HFF-Myc (cell line): ENCODE data around the gene TNKS2.

Source experiments
- DNase-seq: peaks from one replicate; pipeline ENCODE4 v3.0.0-alpha.2; 2011; ENCODE audit warnings: low read depth; ENCODE audit errors: extremely low read depth
- H3K4me3 ChIP-seq: replicated peaks from 2 replicates; pipeline ENCODE4 v1.5.1; 2011; ENCODE audit warnings: low read depth, mild to moderate bottlenecking, control low read depth, low read length
- TF ChIP-seq, protein P1 (sequence below): IDR thresholded peaks from 2 replicates; pipeline ENCODE4 v1.5.1; 2012; ENCODE audit warnings: mild to moderate bottlenecking, low read depth, low read length, control low read depth; ENCODE audit errors: missing control alignments

The TNKS2 gene

GRCh38 chr10:91883549-91884444 lies 85.6 kb downstream of the TNKS2 start:
- TF ChIP-seq, protein P1, sequence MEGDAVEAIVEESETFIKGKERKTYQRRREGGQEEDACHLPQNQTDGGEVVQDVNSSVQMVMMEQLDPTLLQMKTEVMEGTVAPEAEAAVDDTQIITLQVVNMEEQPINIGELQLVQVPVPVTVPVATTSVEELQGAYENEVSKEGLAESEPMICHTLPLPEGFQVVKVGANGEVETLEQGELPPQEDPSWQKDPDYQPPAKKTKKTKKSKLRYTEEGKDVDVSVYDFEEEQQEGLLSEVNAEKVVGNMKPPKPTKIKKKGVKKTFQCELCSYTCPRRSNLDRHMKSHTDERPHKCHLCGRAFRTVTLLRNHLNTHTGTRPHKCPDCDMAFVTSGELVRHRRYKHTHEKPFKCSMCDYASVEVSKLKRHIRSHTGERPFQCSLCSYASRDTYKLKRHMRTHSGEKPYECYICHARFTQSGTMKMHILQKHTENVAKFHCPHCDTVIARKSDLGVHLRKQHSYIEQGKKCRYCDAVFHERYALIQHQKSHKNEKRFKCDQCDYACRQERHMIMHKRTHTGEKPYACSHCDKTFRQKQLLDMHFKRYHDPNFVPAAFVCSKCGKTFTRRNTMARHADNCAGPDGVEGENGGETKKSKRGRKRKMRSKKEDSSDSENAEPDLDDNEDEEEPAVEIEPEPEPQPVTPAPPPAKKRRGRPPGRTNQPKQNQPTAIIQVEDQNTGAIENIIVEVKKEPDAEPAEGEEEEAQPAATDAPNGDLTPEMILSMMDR: no peak
- no peak for DNase-seq
- no peak overlapping the region for H3K4me3 ChIP-seq

DNA sequence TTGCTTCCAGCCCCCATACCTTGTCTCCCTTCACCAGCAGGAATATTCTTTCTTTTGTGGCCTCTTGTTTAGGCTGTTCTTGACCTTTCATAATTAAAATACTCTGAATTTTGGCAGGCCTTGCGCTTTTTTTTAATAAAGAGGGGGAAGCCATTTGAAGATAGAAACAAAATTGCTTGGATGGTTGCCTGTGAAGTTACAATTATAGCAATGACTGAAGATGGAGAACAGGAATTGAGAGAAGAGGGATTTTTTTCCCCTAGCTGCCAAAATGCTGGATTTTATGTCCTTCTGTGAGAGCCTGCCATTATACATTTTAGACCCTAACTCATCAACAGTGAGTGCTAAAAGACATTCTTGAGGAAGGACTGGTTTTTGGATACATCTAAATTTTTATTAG lies 86.3 kb downstream of the TNKS2 start:
- TF ChIP-seq, protein P1: no peak
- no peak for DNase-seq
- no peak overlapping the region for H3K4me3 ChIP-seq

- DNase-seq: no peak
- TF ChIP-seq, protein P1: no peak
- H3K4me3 ChIP-seq: no peak overlapping the region
These were observed 87.3 kb downstream of the TNKS2 start for GRCh38 chr10:91885362-91886079.

GRCh38 chr10:91886954-91887271 lies 88.7 kb downstream of the TNKS2 start:
- no peak for DNase-seq
- TF ChIP-seq, protein P1: no peak
- H3K4me3 ChIP-seq: peak overlapping the region; percentile 43

DNA sequence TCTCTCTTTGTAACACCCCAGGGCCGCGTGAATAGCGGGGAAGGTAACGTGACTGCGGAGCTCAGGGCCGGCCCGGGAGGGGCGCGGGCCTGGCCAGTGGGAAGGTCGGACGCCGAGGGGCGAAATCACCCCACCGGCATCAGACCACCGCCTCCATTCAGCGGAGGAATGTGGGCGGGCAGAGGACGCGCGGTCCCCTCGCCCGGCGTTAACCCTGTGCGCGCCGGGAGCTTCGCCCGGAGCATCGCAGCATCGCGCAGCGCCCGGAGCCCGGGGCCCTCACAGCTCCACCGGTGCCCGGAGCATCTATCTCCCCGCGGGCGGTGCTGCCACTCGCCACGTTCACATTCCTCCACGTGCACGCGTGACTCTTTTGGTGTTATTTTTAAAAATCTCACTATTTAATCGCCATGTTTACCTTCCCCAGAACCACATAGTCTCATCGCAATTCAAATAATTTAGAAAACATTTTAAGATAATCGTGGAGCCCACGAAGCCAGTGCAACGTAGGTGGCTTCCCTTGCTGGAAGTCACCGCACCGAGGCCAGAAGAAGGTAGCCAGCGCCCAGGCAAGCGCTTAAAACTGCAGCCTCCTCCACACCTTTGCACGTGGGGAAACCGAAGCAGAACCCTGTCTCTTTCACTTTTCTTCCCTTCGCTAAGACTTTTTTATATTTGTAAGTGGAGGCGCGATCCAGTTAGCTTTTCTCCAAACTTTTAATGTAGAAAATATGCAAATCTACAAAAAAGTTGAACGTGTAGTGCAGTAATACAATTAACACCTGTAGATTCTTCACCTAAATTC lies 89.2 kb downstream of the TNKS2 start:
- DNase-seq: no peak
- TF ChIP-seq, protein P1: no peak
- H3K4me3 ChIP-seq: peak overlapping the region; percentile 43

- DNase-seq: no peak
- TF ChIP-seq, protein P1: no peak
- H3K4me3 ChIP-seq: no peak overlapping the region
These were observed 93.1 kb downstream of the TNKS2 start for GRCh38 chr10:91891125-91892001.
